Vagina (tissue), 2 donors: ENCODE results near the gene FAM228A. TPM values are rescaled to one million over a fixed set of nuclear protein-coding genes. Genes with fewer than 3 reads are reported as not detected.

ENCODE experiments used
- DNase-seq, 2 donors: peaks; one replicate each; pipeline ENCODE4 v3.0.0-alpha.2; 2017; ENCODE audit errors: extremely low spot score in 2 of 2
- H3K27ac ChIP-seq: fragments of 200-600 bp; sonication (generic); one replicate; pipeline ENCODE4 v1.5.1; 2019
- H3K27me3 ChIP-seq: fragments of 200-600 bp; sonication (generic); one replicate; pipeline ENCODE4 v1.5.1; 2019
- H3K36me3 ChIP-seq, 2 donors: fragments of 200-600 bp; sonication (generic); one replicate each; pipeline ENCODE4 v1.5.1; 2017 to 2019
- H3K4me1 ChIP-seq: fragments of 200-600 bp; sonication (generic); one replicate; pipeline ENCODE4 v1.5.1; 2019
- H3K4me3 ChIP-seq, 2 donors: fragments of 200-600 bp; sonication (generic); 1 replicate in 1 of 2; 2 replicates in 1 of 2; pipeline ENCODE4 v1.5.1; 2016 to 2019
- H3K9me3 ChIP-seq: fragments of 200-600 bp; sonication (generic); one replicate; pipeline ENCODE4 v1.5.1; 2019
- POLR2A ChIP-seq, 2 donors: fragments of 450-650 bp; IDR thresholded peaks; one replicate each; pipeline ENCODE4 v1.6.1; 2017; ENCODE audit warnings: antibody characterized with exemption in 2 of 2, mild to moderate bottlenecking in 2 of 2, moderate library complexity in 2 of 2
- POLR2AphosphoS5 ChIP-seq, 2 donors: sonication (generic); formaldehyde crosslinking; IDR thresholded peaks; one replicate each; pipeline ENCODE4 v1.9.0; 2017; ENCODE audit warnings: antibody characterized with exemption in 2 of 2, mild to moderate bottlenecking in 2 of 2, low read depth in 1 of 2; ENCODE audit not compliant: insufficient read depth in 1 of 2
- intact Hi-C: fragments of 100-400 bp; cut with DNase I; formaldehyde crosslinking; loops from one replicate; pipeline ENCODE4 v1.15.1; 2023
- total RNA-seq: library from RNA; depleted of rRNA; stranded (reverse); fragments of >200 nt; gene quantifications from one replicate; pipeline ENCODE4 v1.2.3, GENCODE V29; 2016
- TF ChIP-seq, protein P1 (sequence below), 3 experiments: fragments of 450-650 bp in 2 of 3; fragments of 200-600 bp in 1 of 3; sonication (generic) in 1 of 3; IDR thresholded peaks; one replicate each; pipeline ENCODE4 v1.5.1; 2017 to 2019; ENCODE audit warnings: antibody characterized with exemption in 3 of 3, mild to moderate bottlenecking in 2 of 3, moderate library complexity in 2 of 3

The FAM228A gene
- total RNA-seq, 1 donor from 2014 or later = 0.98 TPM

DNA sequence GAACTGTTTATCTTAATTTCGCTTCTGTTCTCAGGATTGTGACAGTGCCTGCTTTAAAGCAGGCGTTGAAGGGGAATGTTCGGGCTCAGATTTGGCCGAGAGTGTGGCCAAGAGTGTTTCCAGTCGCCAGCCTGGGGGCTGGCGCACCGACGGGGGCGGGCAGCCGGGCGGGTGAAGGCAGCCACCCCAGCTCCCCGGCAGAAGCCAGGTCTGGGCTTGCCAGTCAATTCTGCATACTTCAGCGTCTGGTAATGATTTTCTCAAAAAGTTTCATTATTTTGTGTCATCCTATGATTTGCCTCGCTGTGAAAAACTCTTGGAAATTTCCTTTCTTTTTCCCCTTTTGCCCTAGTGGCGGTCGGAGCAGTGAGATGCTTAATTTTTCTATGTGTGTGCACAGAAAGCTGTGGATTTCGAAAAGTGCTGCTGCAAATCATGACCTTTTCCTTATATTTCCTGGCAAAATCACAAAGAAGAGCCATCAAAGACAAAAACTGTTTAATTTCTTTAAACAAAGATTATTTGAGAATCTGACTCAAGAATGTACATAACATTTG is 856 bp downstream of the FAM228A start:
- Histone ChIP-seq H3K27ac (no peak overlapping the region), H3K27me3 (no peaks in the 10 kb centered on the region), H3K36me3 (no peaks in the 10 kb centered on the region), H3K9me3 (no peaks in the 10 kb centered on the region), H3K4me3 (no peak overlapping the region), H3K4me1 (no peaks in the 10 kb centered on the region)
- intact Hi-C loops = no loop called here
- no peak for DNase-seq
- TF ChIP-seq, protein P1, sequence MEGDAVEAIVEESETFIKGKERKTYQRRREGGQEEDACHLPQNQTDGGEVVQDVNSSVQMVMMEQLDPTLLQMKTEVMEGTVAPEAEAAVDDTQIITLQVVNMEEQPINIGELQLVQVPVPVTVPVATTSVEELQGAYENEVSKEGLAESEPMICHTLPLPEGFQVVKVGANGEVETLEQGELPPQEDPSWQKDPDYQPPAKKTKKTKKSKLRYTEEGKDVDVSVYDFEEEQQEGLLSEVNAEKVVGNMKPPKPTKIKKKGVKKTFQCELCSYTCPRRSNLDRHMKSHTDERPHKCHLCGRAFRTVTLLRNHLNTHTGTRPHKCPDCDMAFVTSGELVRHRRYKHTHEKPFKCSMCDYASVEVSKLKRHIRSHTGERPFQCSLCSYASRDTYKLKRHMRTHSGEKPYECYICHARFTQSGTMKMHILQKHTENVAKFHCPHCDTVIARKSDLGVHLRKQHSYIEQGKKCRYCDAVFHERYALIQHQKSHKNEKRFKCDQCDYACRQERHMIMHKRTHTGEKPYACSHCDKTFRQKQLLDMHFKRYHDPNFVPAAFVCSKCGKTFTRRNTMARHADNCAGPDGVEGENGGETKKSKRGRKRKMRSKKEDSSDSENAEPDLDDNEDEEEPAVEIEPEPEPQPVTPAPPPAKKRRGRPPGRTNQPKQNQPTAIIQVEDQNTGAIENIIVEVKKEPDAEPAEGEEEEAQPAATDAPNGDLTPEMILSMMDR (IDR thresholded peaks at IDR 0.05) = no peak
- TF ChIP-seq POLR2AphosphoS5 (IDR thresholded peaks at IDR 0.05; ENCODE audit: insufficient read depth in 1 of 2, low read depth in 1 of 2) (no peak), POLR2A (IDR thresholded peaks at IDR 0.05) (no peak)

GRCh38 chr2:24176326-24176725 is 1.5 kb downstream of the FAM228A start:
- Histone ChIP-seq H3K9me3 (no peaks in the 10 kb centered on the region), H3K27me3 (no peaks in the 10 kb centered on the region), H3K4me1 (no peaks in the 10 kb centered on the region), H3K27ac (no peak overlapping the region), H3K4me3 (no peak overlapping the region), H3K36me3 (no peaks in the 10 kb centered on the region)
- intact Hi-C loops = no loop called here
- DNase-seq = no peak
- TF ChIP-seq POLR2A (IDR thresholded peaks at IDR 0.05) = no peak
- TF ChIP-seq, protein P1 (IDR thresholded peaks at IDR 0.05) = no peak
- no peak for TF ChIP-seq POLR2AphosphoS5 (IDR thresholded peaks at IDR 0.05; ENCODE audit: insufficient read depth in 1 of 2, low read depth in 1 of 2)

GRCh38 chr2:24179683-24180082 is 4.8 kb downstream of the FAM228A start:
- Histone ChIP-seq H3K4me1 (no peaks in the 10 kb centered on the region), H3K4me3 (no peak overlapping the region), H3K27me3 (no peaks in the 10 kb centered on the region), H3K27ac (no peak overlapping the region), H3K36me3 (no peaks in the 10 kb centered on the region), H3K9me3 (no peaks in the 10 kb centered on the region)
- no peak for DNase-seq
- intact Hi-C loops = no loop called here
- no peak for TF ChIP-seq POLR2A (IDR thresholded peaks at IDR 0.05)
- no peak for TF ChIP-seq POLR2AphosphoS5 (IDR thresholded peaks at IDR 0.05; ENCODE audit: insufficient read depth in 1 of 2, low read depth in 1 of 2)
- TF ChIP-seq, protein P1 (IDR thresholded peaks at IDR 0.05) = no peak

- Histone ChIP-seq H3K4me3 (no peak overlapping the region), H3K27ac (no peak overlapping the region), H3K27me3 (no peaks in the 10 kb centered on the region), H3K36me3 (no peaks in the 10 kb centered on the region), H3K4me1 (no peaks in the 10 kb centered on the region), H3K9me3 (no peaks in the 10 kb centered on the region)
- intact Hi-C loops = no loop called here
- no peak for DNase-seq
- TF ChIP-seq, protein P1 (IDR thresholded peaks at IDR 0.05) = no peak
- TF ChIP-seq POLR2A (IDR thresholded peaks at IDR 0.05) (no peak), POLR2AphosphoS5 (IDR thresholded peaks at IDR 0.05; ENCODE audit: insufficient read depth in 1 of 2, low read depth in 1 of 2) (no peak)
Observed at GRCh38 chr2:24181849-24182248, 7.0 kb downstream of the FAM228A start.

DNA sequence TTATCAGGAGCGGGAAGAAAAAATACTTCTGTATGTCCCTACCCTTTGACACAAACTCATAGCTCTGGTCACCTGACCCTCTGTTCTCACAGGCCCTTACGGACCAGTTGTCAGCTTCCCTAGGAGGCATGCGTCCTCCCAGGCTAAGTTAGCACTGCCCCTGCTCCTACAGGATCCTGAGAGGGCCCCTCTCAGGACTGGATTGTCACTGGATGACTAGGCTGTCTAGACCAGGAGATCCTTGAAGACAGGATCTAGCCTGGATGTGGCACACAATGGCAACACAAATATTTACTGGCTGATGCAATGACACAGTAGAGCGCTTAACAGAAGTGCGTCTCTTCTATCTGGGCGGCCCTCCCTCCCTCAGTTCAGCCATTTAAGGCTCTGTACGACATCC is 7.7 kb downstream of the FAM228A start:
- intact Hi-C loops = no loop called here
- DNase-seq = no peak

More for the DNA sequence above, 7.7 kb downstream of the FAM228A start:
- Histone ChIP-seq H3K9me3 (no peaks in the 10 kb centered on the region), H3K4me3 (no peak overlapping the region), H3K27ac (no peak overlapping the region), H3K4me1 (no peaks in the 10 kb centered on the region), H3K27me3 (no peaks in the 10 kb centered on the region), H3K36me3 (no peaks in the 10 kb centered on the region)
- TF ChIP-seq, protein P1 (IDR thresholded peaks at IDR 0.05) = no peak
- TF ChIP-seq POLR2AphosphoS5 (IDR thresholded peaks at IDR 0.05; ENCODE audit: insufficient read depth in 1 of 2, low read depth in 1 of 2) (no peak), POLR2A (IDR thresholded peaks at IDR 0.05) (no peak)
